Activated CD8-positive, alpha-beta T cell treated with anti-CD3 and anti-CD28 coated beads for 36 hours (primary cell): ENCODE results near the gene UBA5. TPM values are rescaled to one million over a fixed set of nuclear protein-coding genes. Genes with fewer than 3 reads are reported as not detected.

Experiments
- ATAC-seq: fragments of 200-7000 bp; cut with Tn5 transposase; one replicate; pipeline ENCODE4 v1.10.0; 2021; ENCODE audit warnings: mild to moderate bottlenecking, moderate library complexity
- CTCF ChIA-PET: fragments of 350-600 bp; sonication (Branson Sonifier 250); formaldehyde crosslinking; loops from one replicate; lab custom pipeline; 2021; ENCODE audit warnings: antibody characterized with exemption; lab: Charles Lee
- POLR2A ChIA-PET: fragments of 350-600 bp; sonication (Branson Sonifier 250); formaldehyde crosslinking; loops from one replicate; lab custom pipeline; 2021; ENCODE audit warnings: antibody characterized with exemption; lab: Charles Lee
- DNase-seq: peaks from one replicate; pipeline ENCODE4 v3.0.0-alpha.2; 2020
- H3K27ac Mint-ChIP-seq: one replicate; pipeline ENCODE4 v1.8.0; 2021; ENCODE audit warnings: mild to moderate bottlenecking, mixed read lengths
- H3K27me3 Mint-ChIP-seq: one replicate; pipeline ENCODE4 v1.8.0; 2021; ENCODE audit warnings: mixed read lengths
- H3K36me3 Mint-ChIP-seq: one replicate; pipeline ENCODE4 v1.8.0; 2021; ENCODE audit warnings: low read depth, mixed read lengths
- H3K4me1 Mint-ChIP-seq: one replicate; pipeline ENCODE4 v1.8.0; 2021; ENCODE audit warnings: low read depth, mixed read lengths
- H3K4me3 Mint-ChIP-seq: one replicate; pipeline ENCODE4 v1.8.0; 2021; ENCODE audit warnings: mild to moderate bottlenecking, moderate library complexity, mixed read lengths
- H3K9me3 Mint-ChIP-seq: one replicate; pipeline ENCODE4 v1.8.0; 2021; ENCODE audit warnings: mixed read lengths
- CTCF ChIP-seq: fragments of 200-600 bp; IDR thresholded peaks from one replicate; pipeline ENCODE4 v1.8.0; 2022; ENCODE audit warnings: antibody characterized with exemption, mild to moderate bottlenecking
- intact Hi-C: fragments of 100-400 bp; cut with micrococcal nuclease; formaldehyde crosslinking; loops from one replicate; pipeline ENCODE4 v1.10.0; 2022
- total RNA-seq, 2 experiments: library from RNA; stranded (reverse); gene quantifications; one replicate each; pipeline ENCODE4 v1.2.3, GENCODE V29; 2021

Gene UBA5
- total RNA-seq, 2 experiments from 2014 or later: 67.7 to 69.4 TPM

GRCh38 chr3:132645058-132645457 is 15.1 kb upstream of the UBA5 start:
- no peak for DNase-seq

GRCh38 chr3:132650153-132650552 is 10.0 kb upstream of the UBA5 start:
- intact Hi-C loops: no loop called here
- H3K4me1 Mint-ChIP-seq: peaks cover 6% of the 10 kb centered on the region
- CTCF ChIA-PET: no interaction called here

More at GRCh38 chr3:132645058-132645457, 15.1 kb upstream of the UBA5 start:
- ChIA-PET CTCF (interaction anchor here (0.7 to 2.8 kb wide), 2 partner anchors 108 to 319 kb away, joined by 3 to 23 read pairs; no protein-coding TSS in a partner anchor), POLR2A (no interaction called here)
- Mint-ChIP-seq H3K9me3 (no peaks in the 10 kb centered on the region), H3K4me3 (no peak overlapping the region), H3K36me3 (no peaks in the 10 kb centered on the region), H3K27ac (peak overlapping the region; percentile 68), H3K27me3 (no peaks in the 10 kb centered on the region), H3K4me1 (peaks cover 13% of the 10 kb centered on the region)
- intact Hi-C loops: loop anchor here (10.0 kb wide), 1 partner anchor 290 kb away; no protein-coding TSS in a partner anchor
- no peak for TF ChIP-seq CTCF
- no peak for ATAC-seq

GRCh38 chr3:132652640-132653270 is 7.4 kb upstream of the UBA5 start:
- CTCF ChIA-PET: interaction anchor here (0.6 to 1.0 kb wide), 2 partner anchors 13 to 117 kb away, joined by 3 read pairs; no protein-coding TSS in a partner anchor
- intact Hi-C loops: no loop called here
- Mint-ChIP-seq H3K4me3 (no peak overlapping the region), H3K27ac (no peak overlapping the region), H3K27me3 (no peaks in the 10 kb centered on the region), H3K36me3 (peaks cover 4% of the 10 kb centered on the region), H3K4me1 (peaks cover 20% of the 10 kb centered on the region), H3K9me3 (no peaks in the 10 kb centered on the region)
- ATAC-seq: no peak
- no peak for TF ChIP-seq CTCF
- DNase-seq: no peak
- POLR2A ChIA-PET: no interaction called here

More at GRCh38 chr3:132650153-132650552, 10.0 kb upstream of the UBA5 start:
- H3K36me3 Mint-ChIP-seq: no peaks in the 10 kb centered on the region
- TF ChIP-seq CTCF: no peak
- H3K9me3 Mint-ChIP-seq: no peaks in the 10 kb centered on the region
- H3K4me3 Mint-ChIP-seq: no peak overlapping the region
- DNase-seq: no peak
- H3K27me3 Mint-ChIP-seq: no peaks in the 10 kb centered on the region
- ATAC-seq: peak; percentile 75
- POLR2A ChIA-PET: no interaction called here
- H3K27ac Mint-ChIP-seq: no peak overlapping the region

- H3K9me3 Mint-ChIP-seq: no peaks in the 10 kb centered on the region
- ATAC-seq (no peak), DNase-seq (no peak)
- no peak overlapping the region for H3K27ac Mint-ChIP-seq
- ChIA-PET POLR2A (no interaction called here), CTCF (interaction anchor here (2.2 kb wide), 1 partner anchor 12 kb away, joined by 8 read pairs; no protein-coding TSS in a partner anchor)
- intact Hi-C loops: no loop called here
- no peaks in the 10 kb centered on the region for H3K27me3 Mint-ChIP-seq
- peaks cover 25% of the 10 kb centered on the region for H3K4me1 Mint-ChIP-seq
- no peak overlapping the region for H3K4me3 Mint-ChIP-seq
- peaks cover 4% of the 10 kb centered on the region for H3K36me3 Mint-ChIP-seq
- no peak for TF ChIP-seq CTCF
Measured at GRCh38 chr3:132654190-132654589, 5.9 kb upstream of the UBA5 start.

- H3K27me3 Mint-ChIP-seq: no peaks in the 10 kb centered on the region
- H3K36me3 Mint-ChIP-seq: peaks cover 4% of the 10 kb centered on the region
- H3K27ac Mint-ChIP-seq: no peak overlapping the region
- ATAC-seq: no peak
- no peak overlapping the region for H3K4me3 Mint-ChIP-seq
- H3K9me3 Mint-ChIP-seq: no peaks in the 10 kb centered on the region
- CTCF ChIA-PET: interaction anchor here (2.2 kb wide), 1 partner anchor 12 kb away, joined by 8 read pairs; no protein-coding TSS in a partner anchor
- intact Hi-C loops: loop anchor here (5.0 kb wide), 1 partner anchor 112 kb away; no protein-coding TSS in a partner anchor
- POLR2A ChIA-PET: no interaction called here
- no peak for DNase-seq
- H3K4me1 Mint-ChIP-seq: peaks cover 25% of the 10 kb centered on the region
- no peak for TF ChIP-seq CTCF
Measured at GRCh38 chr3:132654721-132655120, 5.4 kb upstream of the UBA5 start.
